K562 (cell line): ENCODE data around the gene GTF3C1. TPM values are rescaled to one million over a fixed set of nuclear protein-coding genes. Genes with fewer than 3 reads are reported as not detected.
A peak's percentile ranks its signal among the peaks of the same experiment; 100 is the strongest.

Experiments used
- ATF2 ChIP-seq: sonication (generic); formaldehyde crosslinking; IDR thresholded peaks from 2 replicates; pipeline ENCODE4 v1.8.1; 2022; ENCODE audit warnings: missing genetic modification reagents
- CREBBP ChIP-seq: IDR thresholded peaks from one replicate; pipeline ENCODE4 v1.6.1; 2012; ENCODE audit warnings: low read depth, mild to moderate bottlenecking, control low read depth, inconsistent platforms, low read length
- ELF2 ChIP-seq: fragments of 250-450 bp; sonication (Bioruptor Pico); IDR thresholded peaks from 2 replicates; pipeline ENCODE4 v1.5.0; 2021; ENCODE audit warnings: mild to moderate bottlenecking
- ETS1 ChIP-seq: conservative IDR thresholded peaks from 2 replicates; pipeline ENCODE4 v1.6.1; 2011; ENCODE audit warnings: low read depth, mild to moderate bottlenecking, low read length; ENCODE audit not compliant: control insufficient read depth
- ETV6 ChIP-seq, 3 experiments: fragments of 150-350 bp in 1 of 3; sonication (generic) in 1 of 3; formaldehyde crosslinking in 1 of 3; IDR thresholded peaks; 2 replicates each; pipeline versions ENCODE4 v1.6.1 to v1.8.0; 2014 to 2022; ENCODE audit warnings: borderline replicate concordance in 2 of 3, low read depth in 2 of 3, antibody characterized with exemption in 1 of 3, low read length in 1 of 3, mild to moderate bottlenecking in 1 of 3, missing genetic modification reagents in 1 of 3
- FOSL1 ChIP-seq: fragments of 200-800 bp; sonication (Bioruptor generic); conservative IDR thresholded peaks from 2 replicates; pipeline ENCODE4 v1.6.1; 2016; ENCODE audit warnings: missing genetic modification characterization, missing compliant biosample characterization
- GTF2F1 ChIP-seq: IDR thresholded peaks from 2 replicates; pipeline ENCODE4 v1.6.1; 2011; ENCODE audit warnings: low read depth, low read length, improper control_type of control experiment
- HDAC2 ChIP-seq: fragments of 450-650 bp; IDR thresholded peaks from 2 replicates; pipeline ENCODE4 v1.6.1; 2016; ENCODE audit warnings: mild to moderate bottlenecking
- HES1 ChIP-seq: fragments of 450-650 bp; IDR thresholded peaks from 2 replicates; pipeline ENCODE4 v1.6.1; 2016; ENCODE audit warnings: low read depth, mild to moderate bottlenecking, moderate library complexity
- HMG20A ChIP-seq: fragments of 450-650 bp; formaldehyde crosslinking; conservative IDR thresholded peaks from 2 replicates; pipeline ENCODE4 v1.4.0; 2020; ENCODE audit warnings: mild to moderate bottlenecking, mixed read lengths
- KDM4B ChIP-seq, 2 experiments: fragments of 450-650 bp in 1 of 2; sonication (generic) in 1 of 2; IDR thresholded peaks; 2 replicates each; pipeline ENCODE4 v1.6.1; 2016 to 2017; ENCODE audit warnings: borderline replicate concordance in 2 of 2, antibody characterized with exemption in 1 of 2, low read depth in 1 of 2, mild to moderate bottlenecking in 1 of 2
- NR2F6 ChIP-seq: fragments of 450-650 bp; formaldehyde crosslinking; IDR thresholded peaks from 2 replicates; pipeline ENCODE4 v1.4.0; 2020; ENCODE audit warnings: mild to moderate bottlenecking
- POLR2B ChIP-seq: fragments of 450-650 bp; IDR thresholded peaks from 2 replicates; pipeline ENCODE4 v1.6.1; 2018; ENCODE audit warnings: low read depth; ENCODE audit not compliant: partially characterized antibody
- POU5F1 ChIP-seq: fragments of 150-350 bp; IDR thresholded peaks from 2 replicates; pipeline ENCODE4 v1.6.1; 2014; ENCODE audit warnings: borderline replicate concordance, low read length, low read depth, mild to moderate bottlenecking; ENCODE audit not compliant: partially characterized antibody
- RFX1 ChIP-seq: fragments of 450-650 bp; IDR thresholded peaks from 2 replicates; pipeline ENCODE4 v1.6.1; 2016; ENCODE audit warnings: mild to moderate bottlenecking, moderate library complexity
- SNIP1 ChIP-seq: fragments of 450-650 bp; IDR thresholded peaks from 2 replicates; pipeline ENCODE4 v1.7.1; 2017; ENCODE audit warnings: low read depth, mild to moderate bottlenecking
- ZNF175 ChIP-seq: fragments of 200-800 bp; sonication (Bioruptor generic); IDR thresholded peaks from 2 replicates; pipeline ENCODE4 v1.6.1; 2016; ENCODE audit warnings: low read depth, mild to moderate bottlenecking, missing genetic modification characterization, missing compliant biosample characterization
- ZNF395 ChIP-seq: fragments of 200-800 bp; sonication (Bioruptor generic); IDR thresholded peaks from 2 replicates; pipeline ENCODE4 v1.6.1; 2017; ENCODE audit warnings: missing genetic modification characterization, missing compliant biosample characterization
- polyA plus RNA-seq, 8 experiments: library from polyadenylated mRNA; depleted of rRNA in 4 of 8; stranded (reverse) in 5 of 8; unstranded in 3 of 8; fragments of >200 nt; fragmentation: Nextera tagmentation in 2 of 8; fragmentation: Illumina TruSeq in 1 of 8; extraction: Ambion mirVana in 2 of 8; extraction: Trizol in 1 of 8; gene quantifications; 2 replicates each; pipeline versions ENCODE4 v1.2.1 to v1.2.3, GENCODE V29; 2011 to 2014; ENCODE audit warnings: inconsistent platforms in 1 of 8, missing spikeins in 1 of 8
- total RNA-seq, 7 experiments: library from RNA; depleted of rRNA in 6 of 7; stranded (reverse); fragments of >200 nt in 6 of 7; fragmentation: Illumina TruSeq in 2 of 7; extraction: Trizol in 2 of 7; gene quantifications; 2 replicates each; pipeline versions ENCODE4 v1.2.1 to v1.2.3, GENCODE V29; 2011 to 2021; ENCODE audit warnings: low replicate concordance in 1 of 7
- TF ChIP-seq, protein P1 (sequence below): fragments of 250-450 bp; sonication (Bioruptor Pico); IDR thresholded peaks from 2 replicates; pipeline ENCODE4 v1.8.0; 2022; ENCODE audit warnings: inconsistent platforms, mild to moderate bottlenecking, moderate library complexity, borderline replicate concordance

Gene GTF3C1
- total and polyA plus RNA-seq, 9 of the 15 experiments (the other 6 are each of a cell fraction or from before 2014, with no cell fraction given): 0.72 to 63.6 (median 30.9) TPM

DNA sequence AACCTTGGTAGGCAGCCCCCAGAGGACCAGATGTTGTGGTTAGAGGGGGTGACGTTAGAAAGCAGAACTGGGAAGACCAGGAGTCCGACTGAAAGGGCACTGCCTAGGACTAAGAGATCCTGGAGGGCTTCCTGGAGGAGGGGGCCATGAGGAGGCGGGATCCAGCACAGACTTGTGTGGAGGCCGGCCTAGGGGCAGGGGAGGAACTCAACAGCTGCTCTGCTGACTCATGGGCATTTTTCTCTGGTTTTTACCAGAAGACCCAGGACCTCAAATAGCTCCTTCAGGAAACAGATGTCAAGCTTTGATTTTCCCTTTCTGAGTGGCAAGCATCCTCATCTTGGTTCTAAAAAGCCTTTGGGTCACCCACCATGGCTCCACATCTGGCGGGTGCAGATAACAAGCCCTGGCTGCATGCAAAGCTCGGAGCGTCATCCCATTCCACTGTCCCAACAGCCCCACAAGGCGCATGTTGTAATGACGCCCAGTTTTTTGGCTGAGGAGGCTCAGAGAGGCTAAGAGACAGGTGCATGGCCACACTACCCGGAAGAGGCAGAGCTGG, 118.7 kb downstream of the GTF3C1 start (continued):
- TF ChIP-seq ETS1 (peak; percentile 69; the same call in 1 of the 2 replicates), ELF2 (CRISPR knock-in tag) (no peak), RFX1 (no peak), HDAC2 (peak; percentile 91; the same call in 1 of the 2 replicates), ATF2 (no peak), HES1 (no peak), ZNF395 (CRISPR knock-in tag) (no peak), POU5F1 (no peak), KDM4B (IDR thresholded peaks at IDR 0.05; ENCODE audit: borderline replicate concordance in 2 of 2, low read depth in 1 of 2) (no peak), POLR2B (no peak), ZNF175 (CRISPR knock-in tag) (no peak), ETV6 (IDR thresholded peaks at IDR 0.05; ENCODE audit: borderline replicate concordance in 1 of 2, low read depth in 2 of 2, low read length in 1 of 2) (no peak), ETV6 (CRISPR knock-in tag; IDR thresholded peaks at IDR 0.05; ENCODE audit: borderline replicate concordance) (no peak), SNIP1 (no peak), CREBBP (no peak), HMG20A (CRISPR knock-in tag) (no peak), GTF2F1 (no peak), NR2F6 (CRISPR knock-in tag) (no peak), FOSL1 (tag) (peak; percentile 67)
- TF ChIP-seq, protein P1, sequence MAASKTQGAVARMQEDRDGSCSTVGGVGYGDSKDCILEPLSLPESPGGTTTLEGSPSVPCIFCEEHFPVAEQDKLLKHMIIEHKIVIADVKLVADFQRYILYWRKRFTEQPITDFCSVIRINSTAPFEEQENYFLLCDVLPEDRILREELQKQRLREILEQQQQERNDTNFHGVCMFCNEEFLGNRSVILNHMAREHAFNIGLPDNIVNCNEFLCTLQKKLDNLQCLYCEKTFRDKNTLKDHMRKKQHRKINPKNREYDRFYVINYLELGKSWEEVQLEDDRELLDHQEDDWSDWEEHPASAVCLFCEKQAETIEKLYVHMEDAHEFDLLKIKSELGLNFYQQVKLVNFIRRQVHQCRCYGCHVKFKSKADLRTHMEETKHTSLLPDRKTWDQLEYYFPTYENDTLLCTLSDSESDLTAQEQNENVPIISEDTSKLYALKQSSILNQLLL (CRISPR knock-in tag): no peak
